GM06990 (cell line): ENCODE measurements around the gene FBLN7.
A peak's percentile ranks its signal among the peaks of the same experiment; 100 is the strongest.

Experiments
- DNase-seq: peaks from one replicate; pipeline ENCODE4 v3.0.0-alpha.2; 2011; ENCODE audit not compliant: insufficient read length; ENCODE audit errors: extremely low read depth
- H3K27me3 ChIP-seq: replicated peaks from 2 replicates; pipeline ENCODE4 v1.6.0; 2011; ENCODE audit warnings: low read length; ENCODE audit not compliant: control insufficient read depth, insufficient read depth
- H3K36me3 ChIP-seq: 2 replicates; pipeline ENCODE4 v1.5.1; 2011; ENCODE audit warnings: low read length; ENCODE audit not compliant: control insufficient read depth, insufficient read depth
- H3K4me3 ChIP-seq: replicated peaks from 2 replicates; pipeline ENCODE4 v1.5.1; 2011; ENCODE audit warnings: low read depth, mild to moderate bottlenecking, control low read depth, low read length
- TF ChIP-seq, protein P1 (sequence below): IDR thresholded peaks from 2 replicates; pipeline ENCODE4 v1.5.1; 2011; ENCODE audit warnings: low read length, control low read depth, mild to moderate bottlenecking, inconsistent platforms; ENCODE audit not compliant: insufficient read depth, poor library complexity, severe bottlenecking

The FBLN7 gene, protein sequence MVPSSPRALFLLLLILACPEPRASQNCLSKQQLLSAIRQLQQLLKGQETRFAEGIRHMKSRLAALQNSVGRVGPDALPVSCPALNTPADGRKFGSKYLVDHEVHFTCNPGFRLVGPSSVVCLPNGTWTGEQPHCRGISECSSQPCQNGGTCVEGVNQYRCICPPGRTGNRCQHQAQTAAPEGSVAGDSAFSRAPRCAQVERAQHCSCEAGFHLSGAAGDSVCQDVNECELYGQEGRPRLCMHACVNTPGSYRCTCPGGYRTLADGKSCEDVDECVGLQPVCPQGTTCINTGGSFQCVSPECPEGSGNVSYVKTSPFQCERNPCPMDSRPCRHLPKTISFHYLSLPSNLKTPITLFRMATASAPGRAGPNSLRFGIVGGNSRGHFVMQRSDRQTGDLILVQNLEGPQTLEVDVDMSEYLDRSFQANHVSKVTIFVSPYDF

DNA sequence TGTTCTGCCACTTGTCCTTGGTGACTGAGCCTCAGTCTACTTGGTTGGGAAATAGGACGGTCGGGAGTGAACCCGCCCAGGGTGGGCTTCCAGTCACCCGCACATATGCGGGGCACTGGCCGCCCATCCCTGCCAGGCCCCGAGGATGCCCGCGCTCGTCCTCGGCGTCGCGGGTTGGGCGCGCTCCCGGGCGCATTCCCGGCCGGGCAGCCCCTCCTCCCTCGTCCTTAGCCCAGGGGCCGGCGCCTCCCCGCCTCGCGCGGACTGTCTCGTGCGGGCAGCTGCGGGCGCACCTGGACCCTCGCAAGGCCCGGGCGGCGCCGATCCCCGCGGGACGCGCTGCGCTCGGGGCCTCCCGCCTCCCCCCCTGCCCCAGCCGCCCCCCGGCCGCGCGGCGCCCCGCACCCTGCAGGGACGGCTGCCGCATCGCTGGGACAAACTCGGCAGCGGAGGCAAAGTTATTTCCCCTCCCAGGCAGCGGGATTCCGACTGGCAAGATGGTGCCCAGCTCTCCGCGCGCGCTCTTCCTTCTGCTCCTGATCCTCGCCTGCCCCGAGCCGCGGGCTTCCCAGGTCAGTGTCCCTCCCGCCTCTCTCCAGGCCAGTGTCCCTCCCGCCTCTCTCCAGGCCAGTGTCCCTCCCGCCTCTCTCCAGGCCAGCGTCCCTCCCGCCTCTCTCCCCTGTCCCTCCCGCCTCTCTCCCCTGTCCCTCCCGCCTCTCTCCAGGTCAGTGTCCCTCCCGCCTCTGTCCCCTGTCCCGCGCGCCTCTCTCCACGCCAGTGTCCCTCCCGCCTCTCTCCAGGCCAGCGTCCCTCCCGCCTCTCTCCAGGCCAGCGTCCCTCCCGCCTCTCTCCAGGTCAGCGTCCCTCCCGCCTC, at the start of gene FBLN7:
TSS of gene FBLN7 (plus strand) at position 227 of the 874 bp plus-strand sequence. CDS start at position 498, 271 bp downstream.
- Histone ChIP-seq H3K27me3 (no peaks in the 10 kb centered on the region; the same call in 1 of the 2 replicates), H3K4me3 (peak within 1 kb of the TSS; percentile 46), H3K36me3 (no peaks in the 10 kb centered on the region)
- TF ChIP-seq, protein P1, sequence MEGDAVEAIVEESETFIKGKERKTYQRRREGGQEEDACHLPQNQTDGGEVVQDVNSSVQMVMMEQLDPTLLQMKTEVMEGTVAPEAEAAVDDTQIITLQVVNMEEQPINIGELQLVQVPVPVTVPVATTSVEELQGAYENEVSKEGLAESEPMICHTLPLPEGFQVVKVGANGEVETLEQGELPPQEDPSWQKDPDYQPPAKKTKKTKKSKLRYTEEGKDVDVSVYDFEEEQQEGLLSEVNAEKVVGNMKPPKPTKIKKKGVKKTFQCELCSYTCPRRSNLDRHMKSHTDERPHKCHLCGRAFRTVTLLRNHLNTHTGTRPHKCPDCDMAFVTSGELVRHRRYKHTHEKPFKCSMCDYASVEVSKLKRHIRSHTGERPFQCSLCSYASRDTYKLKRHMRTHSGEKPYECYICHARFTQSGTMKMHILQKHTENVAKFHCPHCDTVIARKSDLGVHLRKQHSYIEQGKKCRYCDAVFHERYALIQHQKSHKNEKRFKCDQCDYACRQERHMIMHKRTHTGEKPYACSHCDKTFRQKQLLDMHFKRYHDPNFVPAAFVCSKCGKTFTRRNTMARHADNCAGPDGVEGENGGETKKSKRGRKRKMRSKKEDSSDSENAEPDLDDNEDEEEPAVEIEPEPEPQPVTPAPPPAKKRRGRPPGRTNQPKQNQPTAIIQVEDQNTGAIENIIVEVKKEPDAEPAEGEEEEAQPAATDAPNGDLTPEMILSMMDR: no peak
- no peak for DNase-seq

DNA sequence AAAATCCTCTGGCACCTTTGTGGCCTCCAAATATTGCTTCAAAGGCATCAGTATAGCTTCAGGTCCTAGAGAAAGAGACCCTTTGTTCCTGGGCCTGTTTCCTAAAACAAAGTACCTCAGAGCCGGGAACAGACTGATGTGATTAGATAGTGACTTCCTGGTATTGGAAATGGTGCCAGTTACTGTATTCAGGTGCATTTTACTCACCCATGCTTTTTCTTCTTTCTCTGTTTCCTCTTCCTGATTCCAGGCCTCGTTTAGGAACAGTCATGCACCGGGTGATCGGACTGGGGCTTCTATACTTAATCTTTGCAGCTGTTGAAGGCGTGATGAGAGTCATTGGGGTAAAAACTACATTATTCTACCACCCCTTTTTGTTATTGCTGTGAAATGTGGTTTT, 48.8 kb upstream of the FBLN7 start:
- Histone ChIP-seq H3K27me3 (no peaks in the 10 kb centered on the region), H3K36me3 (peaks cover 7% of the 10 kb centered on the region), H3K4me3 (no peak overlapping the region)
- TF ChIP-seq, protein P1: no peak
- DNase-seq: no peak

DNA sequence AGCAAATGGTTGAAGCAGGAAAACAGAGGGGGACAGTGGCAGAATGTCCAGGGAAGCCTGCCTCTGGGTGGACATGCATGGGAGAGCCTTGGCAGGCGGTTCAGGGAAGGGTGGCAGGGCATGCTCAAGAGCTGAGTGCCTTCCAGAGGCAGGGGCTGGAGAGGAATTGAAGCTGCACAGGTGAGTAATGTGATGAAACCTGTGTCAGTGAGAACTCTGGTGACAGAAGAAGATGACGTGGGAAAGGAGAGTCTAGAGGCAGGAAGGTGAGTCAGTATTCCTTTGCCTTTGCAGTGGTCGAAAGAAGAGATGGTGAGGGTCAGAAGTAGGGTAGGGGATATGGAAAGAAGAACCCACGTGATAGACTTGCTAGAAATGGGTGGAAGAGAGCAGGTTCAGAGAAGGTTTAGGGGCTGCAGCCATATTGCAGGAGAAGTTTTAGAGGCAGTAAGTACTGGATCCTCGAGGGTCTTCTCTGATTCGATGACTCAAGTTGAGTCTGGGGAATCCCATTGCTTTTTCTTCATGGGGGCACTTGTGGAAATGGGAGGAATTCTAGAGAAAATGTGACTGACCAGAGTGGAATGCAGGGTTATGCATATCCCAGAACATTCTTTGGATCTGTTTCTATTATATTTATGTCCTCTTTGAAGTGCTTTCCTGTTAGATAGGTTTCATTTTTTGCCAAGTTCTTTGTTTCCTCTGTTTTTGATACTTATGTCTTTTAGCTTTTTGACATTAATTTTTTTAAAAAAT, 45.7 kb upstream of the FBLN7 start:
- TF ChIP-seq, protein P1: no peak
- H3K27me3 ChIP-seq: no peaks in the 10 kb centered on the region

GRCh38 chr2:112093216-112093615, 45.0 kb upstream of the FBLN7 start:
- TF ChIP-seq, protein P1: no peak
- H3K27me3 ChIP-seq: no peaks in the 10 kb centered on the region
- peaks cover 9% of the 10 kb centered on the region for H3K36me3 ChIP-seq
- no peak for DNase-seq
- no peak overlapping the region for H3K4me3 ChIP-seq

More for the DNA sequence above, 45.7 kb upstream of the FBLN7 start:
- no peak for DNase-seq
- Histone ChIP-seq H3K36me3 (peaks cover 9% of the 10 kb centered on the region), H3K4me3 (no peak overlapping the region)

DNA sequence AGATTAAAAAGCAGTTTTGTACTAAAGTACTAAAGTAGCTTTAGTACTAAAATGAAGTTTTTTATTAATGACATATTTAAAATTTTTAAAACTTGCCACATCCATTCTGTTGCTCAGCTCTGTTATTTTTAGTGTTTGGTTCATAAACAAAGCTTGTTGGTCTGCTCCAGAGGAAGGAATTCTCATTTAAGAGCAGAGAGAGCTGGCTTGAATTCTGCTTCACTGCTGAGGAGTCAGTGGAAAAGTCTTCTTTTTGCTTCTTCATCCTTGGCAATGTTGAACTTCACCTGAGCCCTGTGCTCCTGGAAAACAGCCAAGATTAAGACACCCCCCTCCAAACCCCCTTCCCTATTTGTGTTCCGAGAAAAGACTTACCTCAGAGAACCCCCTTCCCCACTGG, 42.5 kb upstream of the FBLN7 start:
- no peaks in the 10 kb centered on the region for H3K27me3 ChIP-seq
- peaks cover 13% of the 10 kb centered on the region for H3K36me3 ChIP-seq
- no peak overlapping the region for H3K4me3 ChIP-seq
- no peak for DNase-seq
- TF ChIP-seq, protein P1: no peak
